MM.1S (cell line): Measurements from ENCODE around the gene SLC35G6.

ENCODE experiments used
- CTCF ChIP-seq: fragments of 300-600 bp; sonication (generic); IDR thresholded peaks from 2 replicates; pipeline ENCODE4 v1.5.1; 2016; ENCODE audit warnings: antibody characterized with exemption, low read length, mixed read lengths
- EZH2 ChIP-seq: fragments of 300-600 bp; sonication (generic); optimal IDR thresholded peaks from 2 replicates; pipeline ENCODE3; 2017; ENCODE audit warnings: low read depth, mild to moderate bottlenecking, antibody characterized with exemption, low read length, mixed read lengths
- EZH2phosphoT487 ChIP-seq: fragments of 300-600 bp; sonication (generic); IDR thresholded peaks from 2 replicates; pipeline ENCODE4 v1.6.1; 2018; ENCODE audit warnings: antibody characterized with exemption, low read length

GRCh38 chr17:7460850-7461660 lies 20.2 kb upstream of the SLC35G6 start:
- TF ChIP-seq CTCF, result no peak
- TF ChIP-seq EZH2, result no peak
- no peak for TF ChIP-seq EZH2phosphoT487
